ENCODE data around the gene CLIP3. TPM values are rescaled to one million over a fixed set of nuclear protein-coding genes. Genes with fewer than 3 reads are reported as not detected.
"Not testable (repeated sequence)": the region's sequence is repeated elsewhere in the genome, so short reads cannot be mapped to it uniquely, and the experiment has no call there.

Gene CLIP3
- polyA plus RNA-seq, 4 donors, result 58.8 to 71.4 (median 59.9) TPM

- DNase-seq (ENCODE audit: low read depth in 4 of 4, low spot score in 3 of 4), result no peak
Measured at GRCh38 chr19:36049080-36049698, 16.5 kb upstream of the CLIP3 start.

DNA sequence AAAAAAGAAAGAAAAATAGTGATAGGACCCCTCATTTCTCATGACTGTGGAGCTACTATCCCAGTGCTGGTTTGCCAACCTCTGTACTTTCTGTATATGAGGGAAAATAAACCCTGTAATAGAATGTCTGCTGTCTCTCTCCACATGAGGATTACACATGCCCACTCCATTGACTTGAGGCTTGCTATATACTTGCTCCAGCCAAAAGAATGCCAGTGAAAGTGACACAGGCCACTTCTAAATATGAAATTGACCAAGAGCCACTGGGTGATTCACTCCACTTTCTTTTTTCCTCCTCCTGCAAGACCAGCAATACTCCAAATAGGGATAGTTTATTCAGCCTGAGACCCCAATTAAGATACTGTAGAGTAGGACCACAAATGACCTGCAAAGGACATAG, 15.2 kb upstream of the CLIP3 start:
- DNase-seq (ENCODE audit: low read depth in 4 of 4, low spot score in 3 of 4), result no peak

DNA sequence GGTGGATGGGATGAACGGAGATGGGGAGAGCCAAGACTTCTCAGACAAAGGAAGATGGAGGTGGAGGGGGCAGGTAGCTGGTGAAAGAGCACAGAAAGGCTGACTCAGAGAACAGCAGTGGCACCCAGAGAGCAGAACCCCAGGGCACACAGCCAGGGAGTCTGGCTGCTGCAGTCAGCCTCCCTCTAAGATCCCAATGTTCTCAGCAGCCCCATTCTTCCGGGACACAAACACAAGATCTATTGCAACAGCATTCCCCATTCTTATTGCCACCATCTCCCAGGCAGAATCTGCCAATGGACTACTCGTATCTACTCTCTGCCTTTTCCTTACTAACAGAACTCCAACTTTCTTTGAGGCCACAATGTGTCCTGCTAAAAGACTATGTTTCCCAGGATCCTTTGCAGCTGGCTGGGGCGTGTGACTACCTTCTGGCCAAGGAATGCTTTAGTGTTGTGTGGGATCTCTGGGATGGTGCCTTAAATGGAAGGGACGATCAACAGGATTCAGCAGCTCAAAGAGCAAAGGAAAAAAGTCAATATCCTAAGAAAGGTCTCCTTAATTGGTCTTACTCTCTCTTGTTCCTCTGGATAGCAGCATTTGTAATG, 13.9 kb upstream of the CLIP3 start:
- DNase-seq (ENCODE audit: low read depth in 4 of 4, low spot score in 3 of 4), result no peak

DNA sequence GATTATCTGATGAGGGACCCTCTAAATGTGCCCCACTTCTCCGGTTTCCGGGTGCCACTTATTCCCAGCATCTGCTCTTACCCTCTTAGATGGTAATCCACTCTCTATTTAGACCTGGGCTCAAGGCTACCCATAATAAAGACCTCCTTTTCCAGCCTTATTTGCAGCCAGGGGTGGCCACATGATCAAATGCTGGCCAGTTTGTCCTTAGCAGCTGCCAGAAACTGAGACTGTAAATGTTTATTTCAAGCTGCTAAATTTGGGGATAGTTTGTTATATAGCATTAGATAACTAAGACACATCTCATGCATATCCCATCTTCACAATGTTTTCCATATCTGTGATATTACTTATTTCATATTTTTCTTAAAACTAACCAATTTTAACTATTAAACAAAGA, 11.3 kb upstream of the CLIP3 start:
- DNase-seq (ENCODE audit: low read depth in 4 of 4, low spot score in 3 of 4), result no peak

- DNase-seq (ENCODE audit: low read depth in 4 of 4, low spot score in 3 of 4), result peak in 2 of 4 donors; percentile 45 to 56
Measured at GRCh38 chr19:36041831-36042230, 9.2 kb upstream of the CLIP3 start.

GRCh38 chr19:36041092-36041491, 8.4 kb upstream of the CLIP3 start:
- not testable (repeated sequence) for DNase-seq (ENCODE audit: low read depth in 4 of 4, low spot score in 3 of 4)

DNA sequence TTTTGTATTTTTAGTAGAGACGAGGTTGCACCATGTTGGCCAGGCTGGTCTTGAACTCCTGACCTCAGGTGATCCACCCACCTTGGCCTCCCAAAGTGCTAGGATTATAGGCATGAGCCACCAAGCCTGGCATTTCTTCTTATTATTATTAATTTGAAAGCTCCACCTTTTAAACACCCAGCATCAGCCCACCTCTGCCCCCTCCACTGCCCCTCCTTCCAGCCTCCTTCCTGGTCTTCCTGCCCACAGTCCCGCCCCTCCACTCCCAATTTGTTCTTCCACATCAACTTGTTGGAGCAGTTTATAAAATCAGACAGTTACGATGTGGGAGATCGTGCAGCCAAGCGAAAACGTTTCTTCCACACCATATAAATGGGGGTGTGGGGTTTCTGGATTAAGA, 7.8 kb upstream of the CLIP3 start:
- DNase-seq (ENCODE audit: low read depth in 4 of 4, low spot score in 3 of 4), result no peak

DNA sequence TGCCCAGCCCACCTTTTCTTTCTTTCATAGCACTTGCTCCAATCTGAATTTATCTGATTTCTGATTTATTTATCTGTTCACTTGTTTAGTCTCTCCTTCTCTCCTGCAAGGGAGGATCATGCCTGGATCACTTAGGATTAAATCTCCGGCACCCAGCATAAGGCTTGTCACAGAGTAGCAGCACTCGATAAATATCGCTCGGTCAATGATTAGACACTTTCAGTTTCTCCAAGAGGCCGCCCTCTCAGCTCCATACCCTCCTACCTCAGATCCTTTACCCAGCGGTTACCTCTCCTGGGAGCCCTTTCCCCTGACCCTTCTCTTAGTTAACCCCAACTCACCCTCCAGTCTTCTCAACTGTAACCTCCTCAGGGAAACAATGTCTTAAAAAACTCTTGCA, 1.4 kb downstream of the CLIP3 start:
- DNase-seq (ENCODE audit: low read depth in 4 of 4, low spot score in 3 of 4), result no peak

GRCh38 chr19:36030264-36031148, 2.2 kb downstream of the CLIP3 start:
- DNase-seq (ENCODE audit: low read depth in 4 of 4, low spot score in 3 of 4), result no peak

GRCh38 chr19:36028313-36029041, 4.2 kb downstream of the CLIP3 start:
- DNase-seq (ENCODE audit: low read depth in 4 of 4, low spot score in 3 of 4), result no peak

DNA sequence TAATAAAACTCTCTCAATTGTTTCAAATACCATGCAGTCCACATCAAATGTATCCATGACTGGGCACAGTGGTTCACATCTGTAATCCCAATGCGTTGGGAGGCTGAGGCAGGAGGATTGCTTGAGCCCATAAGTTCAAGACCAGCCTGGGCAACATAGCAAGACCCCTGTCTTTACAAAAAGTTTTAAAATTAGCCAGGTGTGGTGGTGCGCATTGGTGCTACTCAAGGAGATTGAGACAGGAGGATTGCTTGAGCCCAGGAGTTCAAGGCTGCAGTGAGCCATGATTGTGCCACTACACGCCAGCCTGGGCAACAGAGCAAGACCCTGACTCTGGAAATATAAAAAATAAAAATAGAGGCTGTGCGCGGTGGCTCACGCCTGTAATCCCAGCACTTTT, 5.0 kb downstream of the CLIP3 start:
- no peak for DNase-seq (ENCODE audit: low read depth in 4 of 4, low spot score in 3 of 4)

DNA sequence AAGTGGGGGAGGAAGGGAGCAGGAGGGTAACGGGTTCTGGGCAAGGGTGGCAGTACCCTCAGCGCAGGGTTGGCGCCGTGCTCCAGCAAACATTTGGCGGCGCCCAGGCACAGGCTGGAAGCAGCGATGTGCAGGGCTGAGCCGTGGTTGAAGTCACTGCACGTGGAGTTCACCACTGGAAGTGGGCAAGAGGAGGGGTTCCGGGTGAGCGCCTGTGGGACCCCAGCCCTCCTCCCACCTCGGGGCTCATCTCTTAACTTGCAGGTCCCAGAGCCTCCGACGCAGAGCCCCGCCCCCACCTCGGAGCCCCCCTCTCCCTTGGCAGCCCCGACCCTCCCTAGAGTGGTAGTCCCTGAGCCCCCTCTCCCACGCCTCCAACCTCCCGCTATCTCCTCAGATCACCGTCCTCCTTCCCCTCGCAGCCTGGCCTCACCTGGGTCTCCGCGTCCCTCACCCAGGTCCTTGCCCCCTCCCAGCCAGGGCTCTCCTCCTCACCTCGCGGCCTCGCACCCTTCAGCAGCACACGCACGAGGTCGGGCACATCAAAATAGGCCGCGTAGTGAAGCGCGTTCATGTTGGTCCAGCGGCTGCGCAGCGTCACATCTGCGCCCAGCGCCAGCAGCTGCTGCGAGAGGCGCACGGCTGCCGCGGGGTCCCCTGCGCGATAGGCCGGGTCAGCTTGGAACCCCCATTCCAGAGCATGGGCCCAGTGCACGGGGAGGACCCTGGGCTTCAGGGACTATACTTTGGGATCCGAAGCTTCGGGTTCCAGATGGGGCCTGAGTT, 6.4 kb downstream of the CLIP3 start:
- DNase-seq (ENCODE audit: low read depth in 4 of 4, low spot score in 3 of 4), result no peak

DNA sequence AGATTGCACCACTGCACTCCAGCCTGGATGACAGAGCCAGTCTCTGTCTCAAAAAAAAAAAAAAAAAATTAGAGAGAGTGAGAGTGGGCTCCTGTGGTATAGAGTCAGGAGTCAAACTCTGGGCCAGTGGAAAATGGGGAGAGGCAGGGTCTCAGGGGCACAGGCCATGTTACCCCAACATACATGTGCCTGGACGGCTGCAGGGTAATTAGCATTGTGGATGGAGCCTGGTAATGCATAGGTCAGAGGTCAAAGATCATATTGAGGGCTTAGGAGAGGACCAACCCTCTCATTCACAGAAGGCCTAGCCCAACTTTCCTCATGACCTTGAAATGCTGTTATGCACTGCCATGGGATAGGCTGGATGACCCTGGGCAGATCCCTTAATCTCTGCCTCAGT, 7.1 kb downstream of the CLIP3 start:
- DNase-seq (ENCODE audit: low read depth in 4 of 4, low spot score in 3 of 4), result no peak

- no peak for DNase-seq (ENCODE audit: low read depth in 4 of 4, low spot score in 3 of 4)
Measured at GRCh38 chr19:36023432-36023831, 9.2 kb downstream of the CLIP3 start.

- DNase-seq (ENCODE audit: low read depth in 4 of 4, low spot score in 3 of 4), result no peak
Measured at GRCh38 chr19:36019061-36019670, 13.5 kb downstream of the CLIP3 start.

- DNase-seq (ENCODE audit: low read depth in 4 of 4, low spot score in 3 of 4), result peak; percentile 94 to 97 (median 96)
Measured at GRCh38 chr19:36014012-36014924, 18.4 kb downstream of the CLIP3 start, which contains the start of gene ALKBH6. ALKBH6 (minus strand) TSS chr19:36014213; CDS start chr19:36013397, 816 bp downstream.

DNA sequence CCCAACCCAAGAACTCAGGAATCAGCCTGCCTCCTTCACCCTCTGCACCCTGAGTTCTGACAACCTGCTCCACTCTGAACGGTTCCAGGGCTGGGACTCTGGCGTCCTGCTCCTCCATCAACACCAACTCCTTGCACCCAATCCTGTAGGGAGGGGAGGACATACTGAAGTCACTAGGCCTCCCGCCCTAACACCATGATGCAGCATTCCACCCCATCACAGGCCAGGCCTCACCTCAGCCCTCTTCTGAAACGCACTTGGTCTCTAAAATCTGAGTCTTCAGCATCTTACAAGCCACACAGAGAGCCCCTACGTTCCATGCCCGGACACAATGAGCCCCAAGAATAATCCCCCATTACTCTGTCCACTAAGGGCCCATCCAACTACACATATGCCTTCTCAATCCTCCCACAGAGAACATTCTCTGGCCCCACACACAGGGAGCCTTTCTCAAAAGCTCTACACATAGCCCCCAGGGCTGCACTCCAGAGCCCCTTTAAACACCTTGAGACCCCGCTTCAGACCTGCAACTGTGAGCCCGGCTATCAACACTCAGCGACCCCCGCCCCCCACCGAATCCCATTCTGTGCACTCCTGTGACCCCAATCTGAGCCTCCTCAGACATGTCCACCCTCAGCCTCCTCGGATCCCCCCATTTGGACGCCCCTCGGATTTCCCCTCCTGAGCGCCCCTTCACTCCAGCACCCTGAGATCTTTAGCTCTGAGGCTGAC, 19.2 kb downstream of the CLIP3 start:
- DNase-seq (ENCODE audit: low read depth in 4 of 4, low spot score in 3 of 4), result no peak

GRCh38 chr19:36010402-36010801, 22.3 kb downstream of the CLIP3 start:
- no peak for DNase-seq (ENCODE audit: low read depth in 4 of 4, low spot score in 3 of 4)

Measured in left renal pelvis (tissue), 4 donors.